GM12891 (cell line): ENCODE measurements around the gene TFCP2L1.

Experiments used
- POLR2AphosphoS5 ChIP-seq: IDR thresholded peaks from 2 replicates; pipeline ENCODE4 v1.6.1; 2011; ENCODE audit warnings: low read depth, low read length, control low read depth
- SPI1 ChIP-seq: IDR thresholded peaks from 2 replicates; pipeline ENCODE4 v1.6.1; 2011; ENCODE audit warnings: low read depth, low read length, control low read depth
- TAF1 ChIP-seq: IDR thresholded peaks from 2 replicates; pipeline ENCODE4 v1.6.1; 2011; ENCODE audit warnings: low read depth, low read length, control low read depth

- TF ChIP-seq SPI1 (no peak), POLR2AphosphoS5 (no peak), TAF1 (no peak)
These were observed 42.7 kb downstream of the TFCP2L1 start for GRCh38 chr2:121242175-121242875.
